ENCODE results near the gene KIAA1614.

KIAA1614 gene

DNA sequence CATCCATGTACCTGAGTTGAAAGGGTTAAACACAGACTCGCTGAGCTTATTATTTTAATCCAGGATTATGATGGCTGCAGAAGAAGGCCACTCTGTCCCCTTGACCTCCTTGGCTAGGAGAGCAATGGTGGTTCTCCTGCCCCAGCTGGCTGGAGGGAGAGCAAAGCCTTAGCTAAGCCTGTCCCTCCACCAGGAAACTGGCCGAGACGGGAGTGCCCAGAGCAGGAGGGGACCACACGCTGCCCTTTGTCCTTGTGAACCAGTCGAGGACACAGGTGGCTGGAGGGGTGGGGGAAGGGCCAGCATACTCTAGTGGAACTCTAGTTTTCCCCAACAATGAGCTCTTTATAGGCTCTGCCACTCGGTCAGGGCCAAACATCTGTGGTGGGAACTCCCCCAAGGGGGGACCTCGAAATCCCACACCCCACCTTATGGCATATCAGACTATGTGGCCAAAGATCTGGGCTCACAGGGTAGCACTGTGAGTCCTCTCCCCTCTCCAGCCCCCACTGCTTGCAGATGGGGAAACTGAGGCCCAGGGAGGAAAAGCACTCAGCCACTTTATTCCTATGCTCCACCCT is 12.9 kb downstream of the KIAA1614 start:
- DNase-seq, result no peak

DNA sequence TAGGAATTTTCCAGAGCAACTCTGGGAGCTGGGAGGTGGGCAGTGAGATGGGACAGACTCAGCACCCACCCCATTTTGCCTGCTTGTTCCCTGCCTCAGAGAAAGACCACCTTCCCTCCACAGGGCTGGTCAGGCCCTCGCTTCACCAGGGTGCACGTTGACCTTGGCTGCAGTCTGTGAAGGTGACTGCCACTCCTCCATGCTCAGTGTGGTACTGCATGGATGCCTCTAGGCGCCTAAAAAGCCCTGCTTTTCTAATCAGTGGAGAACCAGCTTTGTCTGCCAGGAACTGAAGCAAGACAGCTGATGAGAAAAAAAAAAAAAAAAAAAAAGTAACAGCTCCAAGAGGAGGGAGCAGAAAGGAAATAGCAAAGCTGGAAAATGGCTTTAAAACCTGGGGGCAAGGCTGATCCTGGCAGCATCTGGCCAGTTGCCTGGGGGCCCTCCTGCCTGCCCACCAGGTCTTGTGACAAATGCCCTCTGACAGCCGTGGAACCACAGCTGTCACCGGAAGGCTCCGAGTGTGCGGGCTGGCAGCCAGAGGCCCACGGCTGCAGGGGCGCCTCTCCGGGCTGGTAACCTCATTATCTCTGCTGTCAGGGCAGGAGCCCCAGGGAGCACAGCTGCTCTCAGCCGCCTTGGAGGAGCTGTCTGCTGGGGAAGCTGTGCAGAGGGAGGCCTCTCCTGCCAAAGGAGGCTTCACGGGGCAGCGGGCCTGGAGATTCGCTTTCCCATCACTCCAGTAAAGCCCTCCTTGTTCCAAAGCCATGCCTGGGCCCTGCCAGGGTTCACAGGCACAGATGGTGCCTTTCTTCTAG is 13.7 kb downstream of the KIAA1614 start:
- DNase-seq, result peak; percentile 71

DNA sequence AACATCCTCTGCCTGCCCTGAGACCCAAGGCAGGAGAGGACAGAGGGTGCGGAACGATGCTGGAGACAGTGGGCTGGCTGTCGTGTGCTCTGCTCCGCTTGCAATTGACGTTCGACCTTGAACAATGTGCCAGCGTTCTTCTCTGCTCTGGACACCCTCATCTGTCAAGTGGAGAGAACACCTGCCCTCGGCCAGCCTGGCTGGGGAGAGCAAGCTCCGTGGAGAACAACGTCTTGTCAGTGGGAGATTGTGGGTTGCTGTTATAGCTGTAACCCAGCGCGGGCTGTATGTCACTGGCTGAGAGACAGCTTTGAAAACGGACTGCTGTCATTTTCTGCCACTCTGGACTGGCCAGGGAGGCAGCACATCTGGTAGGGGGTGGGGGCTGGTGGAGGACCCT is 14.7 kb downstream of the KIAA1614 start:
- DNase-seq, result no peak

DNA sequence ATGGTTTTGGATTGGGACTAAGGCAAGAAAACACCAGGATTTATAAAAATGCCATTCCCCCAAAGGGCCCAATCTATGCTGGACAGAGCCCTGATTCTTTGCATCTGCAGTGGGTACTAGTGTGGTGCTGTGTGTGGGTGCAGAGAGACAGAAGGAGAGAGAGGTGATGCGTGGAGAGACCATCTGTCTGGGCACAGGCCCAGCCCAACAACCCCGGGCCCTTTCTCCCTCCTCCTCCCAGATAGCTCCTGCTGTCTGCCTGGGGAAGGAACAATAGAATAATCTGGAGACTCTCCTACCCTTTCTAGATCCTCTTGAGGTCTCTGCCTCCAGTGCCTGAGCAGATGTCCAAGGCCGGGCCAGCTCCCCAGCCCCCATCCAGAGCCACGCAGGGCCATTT is 15.1 kb downstream of the KIAA1614 start:
- DNase-seq, result no peak

DNA sequence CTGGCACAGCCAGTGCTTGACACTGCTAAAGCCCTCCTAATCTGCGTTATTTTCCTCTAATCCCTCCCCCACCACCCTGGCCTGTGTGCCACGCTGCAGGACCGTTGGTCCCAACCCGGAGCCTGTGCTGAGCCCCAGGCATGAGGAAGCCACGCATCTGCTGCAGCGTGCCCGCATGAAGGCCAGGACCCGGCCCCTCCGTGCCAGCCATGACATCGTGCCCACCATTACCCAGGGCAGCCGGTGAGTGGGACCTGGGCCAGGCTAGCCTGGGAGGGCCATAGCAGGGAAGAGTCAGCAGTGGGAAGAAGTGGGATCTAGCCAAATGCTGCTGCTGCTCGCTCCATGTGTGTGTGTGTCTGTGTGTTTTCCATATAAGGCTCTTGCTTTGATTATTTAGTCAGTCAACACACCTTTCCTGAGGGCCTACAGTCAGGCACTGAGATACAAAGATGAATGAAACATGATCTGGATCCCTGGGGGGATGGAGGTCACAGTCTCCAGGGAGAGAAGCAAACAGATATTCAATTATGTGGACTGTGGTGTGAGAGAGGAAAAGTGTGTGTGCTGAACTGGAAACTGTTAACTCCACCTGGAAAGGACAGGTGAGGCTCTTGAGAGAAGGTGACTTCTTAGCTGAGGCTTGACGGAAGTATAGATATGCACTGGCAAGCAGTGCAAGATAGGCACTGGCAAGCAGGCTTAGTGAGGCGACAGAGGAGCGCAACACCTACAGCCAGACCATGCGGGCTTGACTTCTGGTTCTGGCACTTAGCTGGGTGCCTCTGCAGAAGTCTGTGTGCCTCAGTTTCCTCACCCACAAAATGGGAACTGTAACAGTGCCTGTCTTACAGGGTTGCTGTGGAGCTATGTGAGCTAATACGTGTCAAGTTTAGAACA is 15.9 kb downstream of the KIAA1614 start:
- DNase-seq, result no peak

DNA sequence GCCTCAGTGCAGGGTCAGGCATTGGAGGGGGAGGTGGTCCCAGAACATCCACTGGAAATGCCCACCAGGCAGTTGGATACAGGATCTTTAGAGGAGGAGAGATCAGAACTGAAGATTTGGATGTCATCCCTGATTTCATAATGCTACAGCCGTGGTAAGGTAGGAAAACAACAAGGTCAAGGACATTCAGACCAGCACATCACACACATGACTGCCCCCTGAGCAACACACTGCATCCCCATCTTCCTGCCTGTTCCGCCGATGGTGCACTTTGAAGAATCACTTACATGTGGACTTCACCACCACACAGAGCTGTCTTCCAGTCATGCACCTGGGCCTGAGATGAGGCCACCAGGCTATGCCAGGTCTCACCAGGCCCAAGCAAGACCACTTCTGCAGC is 16.7 kb downstream of the KIAA1614 start:
- DNase-seq, result no peak

DNA sequence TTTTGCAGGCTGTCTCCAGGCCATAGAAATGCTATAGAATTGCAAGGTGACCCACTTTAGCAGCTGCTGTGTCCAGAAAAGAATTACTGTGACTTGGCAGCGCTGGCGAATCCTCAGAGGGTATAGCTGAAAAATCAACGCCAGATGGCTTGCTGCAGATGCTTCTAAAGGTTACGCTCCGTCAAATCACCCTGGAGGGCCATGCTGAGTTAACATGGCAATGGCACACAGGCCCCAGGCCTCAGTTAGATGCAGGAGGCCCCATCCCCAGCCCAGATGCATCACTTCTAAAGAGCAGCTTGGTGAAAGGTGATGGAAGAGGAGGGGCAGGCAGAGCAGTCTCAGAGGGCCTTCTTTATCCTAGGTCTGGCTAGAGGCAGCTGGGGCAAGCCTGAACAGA is 18.0 kb downstream of the KIAA1614 start:
- DNase-seq, result no peak

DNA sequence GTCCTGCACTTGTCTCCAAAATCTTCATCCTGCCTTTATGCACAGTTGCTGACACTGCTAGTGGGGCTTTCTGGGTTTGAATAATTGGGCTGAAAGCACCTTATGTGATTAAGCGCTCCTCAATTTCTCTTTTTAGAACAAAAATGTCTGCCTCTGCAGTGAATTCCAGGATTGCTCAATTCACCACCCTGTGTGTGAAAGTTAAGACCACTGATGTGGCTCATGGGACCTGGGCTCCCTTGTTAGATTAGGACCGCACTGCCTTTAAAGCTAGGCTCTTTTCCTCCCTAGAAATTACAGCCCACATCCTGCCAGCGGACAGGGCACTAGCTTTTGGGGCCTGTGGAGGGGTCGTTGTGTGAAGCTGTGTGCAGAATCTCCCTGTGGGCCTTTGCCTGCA is 18.8 kb downstream of the KIAA1614 start:
- DNase-seq, result no peak

DNA sequence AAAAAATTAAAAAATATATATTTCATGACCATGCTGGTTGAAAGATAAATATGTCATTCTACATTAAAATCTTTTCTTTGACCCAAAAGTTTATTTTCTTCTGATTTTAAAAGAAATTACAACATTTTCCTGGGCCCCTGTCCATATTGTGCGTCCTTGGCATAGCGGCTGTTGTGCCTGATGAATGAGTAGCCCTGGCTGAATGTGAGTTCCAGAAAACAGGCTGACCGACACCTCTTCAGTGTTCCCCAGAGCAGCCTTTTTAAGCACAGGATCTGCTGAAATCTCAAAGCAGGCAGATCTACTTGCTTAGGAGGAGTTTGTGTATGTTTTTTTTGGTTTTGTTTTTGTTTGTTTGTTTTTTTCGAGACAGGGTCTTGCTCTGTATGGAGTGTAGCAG is 19.7 kb downstream of the KIAA1614 start:
- no peak for DNase-seq

DNA sequence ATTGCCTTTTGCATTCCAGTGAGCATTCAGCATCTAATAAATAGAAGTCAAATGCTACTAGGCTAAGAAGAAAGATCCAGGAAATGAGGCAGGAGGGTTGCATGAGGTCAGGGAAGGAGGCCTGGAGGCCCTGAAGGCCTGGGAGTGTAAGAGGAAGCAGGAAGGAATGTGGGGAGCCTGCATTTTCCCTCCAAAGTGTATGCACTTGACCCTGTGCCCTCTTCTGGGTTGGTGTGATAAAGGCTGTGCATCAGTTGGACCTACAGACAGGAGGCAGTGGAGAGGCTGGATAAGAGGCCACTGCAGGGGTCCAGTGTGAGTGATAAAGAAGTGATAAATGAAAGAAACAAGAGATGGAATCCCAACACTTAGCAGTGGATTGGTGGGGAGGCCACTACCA is 20.4 kb downstream of the KIAA1614 start:
- peak; percentile 19 for DNase-seq

DNA sequence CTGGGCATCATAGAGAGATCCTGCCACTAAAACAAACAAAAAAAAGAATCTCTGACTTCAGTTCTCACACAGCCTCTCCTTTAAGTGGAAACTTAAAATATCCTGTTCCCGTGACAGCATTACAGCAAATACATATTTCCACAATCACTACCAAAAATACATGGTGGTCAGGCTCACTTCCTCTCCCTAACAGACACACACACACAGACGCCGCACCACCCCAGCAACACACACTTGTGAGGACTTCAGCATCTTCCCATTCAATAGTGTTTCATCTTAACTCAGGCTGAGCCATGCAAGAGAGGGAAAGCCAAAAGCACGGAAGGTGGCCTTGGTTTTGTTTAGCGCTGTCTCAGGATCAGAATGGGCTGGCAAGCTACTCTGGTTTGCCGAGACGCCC is 21.9 kb downstream of the KIAA1614 start:
- no peak for DNase-seq

DNA sequence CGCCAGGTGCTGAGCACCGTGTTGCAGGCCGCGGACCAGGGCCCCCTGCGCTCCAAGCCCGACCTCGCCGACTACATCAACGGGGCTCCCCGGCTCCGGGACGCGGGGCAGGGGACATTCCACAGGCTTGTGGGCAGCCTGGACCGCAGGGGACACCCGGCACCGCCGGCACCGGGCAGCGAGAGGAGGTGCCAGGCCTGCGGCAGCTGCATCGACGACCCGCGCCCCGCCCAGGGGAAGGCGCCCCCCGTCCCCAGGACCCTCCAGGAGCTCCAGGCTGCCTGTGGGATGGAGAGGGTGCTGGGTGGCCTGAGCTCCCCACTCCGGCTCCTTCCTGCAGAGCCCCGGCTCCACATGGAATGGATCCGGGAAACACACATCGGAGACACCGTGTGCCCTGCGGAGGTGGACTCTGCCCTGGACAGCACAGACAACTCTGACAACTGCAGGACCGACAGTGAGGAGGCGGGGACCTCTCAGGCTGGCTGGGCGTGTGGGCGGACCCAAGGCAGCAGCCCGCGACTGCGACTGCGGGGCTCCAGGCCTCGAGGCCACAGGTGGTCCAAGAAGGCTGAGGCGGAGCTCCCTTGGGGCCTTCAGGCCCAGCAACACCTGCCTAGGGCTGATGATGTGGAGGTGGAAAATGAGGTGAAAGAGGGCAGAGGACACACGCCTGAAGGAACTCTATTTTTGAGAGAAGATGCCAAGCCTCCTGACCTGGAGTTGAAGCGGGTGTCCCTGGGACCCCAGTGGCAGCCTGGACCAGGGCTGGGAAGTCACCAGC is 22.8 kb downstream of the KIAA1614 start:
- DNase-seq, result no peak

DNA sequence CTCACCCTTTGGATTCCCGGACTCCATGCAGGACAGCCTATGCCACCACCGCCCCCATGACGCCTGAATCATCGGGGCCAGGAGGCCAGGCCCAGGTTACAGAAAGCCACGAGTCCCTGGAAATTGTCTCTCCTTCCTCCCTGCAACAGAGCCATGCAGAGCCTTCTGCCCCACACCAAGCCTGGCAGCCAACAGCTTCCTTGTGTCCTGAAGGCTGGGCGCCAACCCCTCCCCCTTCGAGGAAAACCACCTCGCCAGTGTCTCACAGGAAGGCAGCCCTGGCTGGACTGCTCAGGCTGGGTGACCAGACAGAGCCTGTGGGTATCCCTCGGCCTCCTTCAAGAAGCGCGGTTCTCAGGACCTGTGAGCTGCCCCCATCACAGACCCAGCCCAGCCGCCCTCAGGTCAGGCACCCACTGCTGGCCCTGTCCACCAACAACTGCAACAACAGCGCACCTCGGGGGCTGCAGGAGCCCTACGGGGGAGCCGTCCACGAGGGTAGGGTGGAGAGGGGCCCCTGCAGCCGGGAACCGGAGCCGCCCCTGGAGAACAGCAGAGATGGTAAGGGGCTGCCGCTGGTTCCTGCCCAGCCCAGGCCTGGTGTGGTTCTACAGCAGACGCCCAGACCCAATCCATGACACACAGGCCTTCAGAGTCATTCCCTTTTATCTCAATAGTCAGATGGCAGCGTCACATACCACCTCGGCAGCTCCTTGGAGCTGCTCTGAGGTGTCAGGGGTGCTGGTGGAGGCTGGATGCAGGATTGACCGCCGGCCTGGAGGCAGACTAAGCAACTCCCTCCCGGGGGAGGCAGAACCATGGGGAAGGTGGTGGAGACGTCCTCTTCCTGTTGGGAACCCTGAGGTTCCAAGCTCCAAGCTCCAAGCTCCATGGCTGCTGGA is 23.7 kb downstream of the KIAA1614 start:
- no peak for DNase-seq

DNA sequence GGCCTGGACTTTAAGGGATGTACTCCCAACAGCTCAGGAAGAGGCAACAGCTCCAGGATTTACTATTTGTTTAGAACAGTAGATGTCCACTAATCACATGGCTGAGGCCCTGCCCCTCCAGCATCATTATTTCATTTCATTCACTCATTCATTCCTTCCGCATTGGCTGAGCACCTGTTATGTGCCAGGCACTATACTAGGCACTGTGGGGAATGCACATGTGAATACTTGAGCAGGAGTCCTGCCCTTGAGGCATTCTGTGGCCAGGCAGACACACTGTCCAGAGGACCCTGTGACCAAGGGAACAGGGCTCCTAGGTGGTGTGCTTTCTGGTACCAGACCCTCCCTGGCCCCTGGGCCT is 24.3 kb downstream of the KIAA1614 start:
- DNase-seq, result no peak

DNA sequence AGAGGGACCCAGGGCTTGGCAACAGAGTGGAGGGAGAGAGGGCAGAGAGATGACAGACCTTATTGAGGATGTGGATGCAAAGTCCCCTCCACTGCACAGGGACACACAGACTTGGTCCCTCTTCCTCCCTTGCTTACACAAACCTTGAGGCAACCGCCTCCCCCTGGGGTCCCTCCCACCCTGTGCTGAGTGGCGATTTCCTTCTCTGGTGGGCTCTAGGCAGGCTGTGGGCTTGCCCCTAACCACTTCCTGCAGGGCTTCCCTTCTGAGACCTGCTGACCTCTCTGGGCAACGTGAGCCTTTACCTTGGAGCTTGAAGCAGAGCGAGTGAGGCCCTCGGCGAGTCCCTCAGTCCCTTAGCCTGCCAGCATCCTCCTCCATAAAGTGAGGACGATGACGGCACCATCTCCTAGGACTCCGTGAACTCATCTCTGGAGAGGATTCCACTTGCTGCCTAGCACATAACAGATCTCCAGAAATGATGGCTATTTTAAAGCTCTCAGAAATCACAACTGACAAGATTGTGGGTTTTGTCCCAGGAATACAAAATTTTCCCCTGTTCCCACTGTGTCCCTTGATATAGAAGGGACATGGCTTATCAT is 25.0 kb downstream of the KIAA1614 start:
- DNase-seq, result no peak

DNA sequence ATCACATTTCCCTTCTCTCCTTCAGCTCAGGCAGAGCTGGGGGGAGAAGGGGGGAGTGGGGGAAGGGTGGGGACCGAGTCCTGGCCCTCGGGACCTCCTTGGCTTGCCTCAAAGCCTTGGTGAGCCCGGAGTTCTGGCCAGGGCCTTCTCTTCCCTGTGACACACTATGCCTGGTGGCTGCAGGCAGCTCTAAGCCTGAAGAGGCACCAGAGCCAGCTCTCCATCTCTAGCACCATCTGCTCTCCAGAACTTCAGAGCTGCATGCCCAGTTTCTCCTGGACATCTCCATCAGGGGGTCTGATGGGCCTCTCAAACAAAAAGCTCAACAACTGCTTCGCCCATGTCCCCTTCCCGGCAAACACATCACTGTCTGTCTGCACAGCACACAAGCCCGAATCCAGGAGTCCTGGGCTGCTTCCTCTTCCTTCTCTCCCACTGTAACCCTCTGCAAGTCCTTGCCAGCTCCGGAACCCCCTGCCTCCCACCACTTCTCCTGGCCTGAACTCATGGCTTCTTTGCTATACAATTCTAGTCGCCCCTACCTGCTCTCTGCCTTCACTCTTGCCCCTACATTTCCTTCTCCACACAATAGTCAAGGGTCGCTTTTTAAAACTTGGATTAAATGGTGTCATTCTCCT is 26.5 kb downstream of the KIAA1614 start:
- no peak for DNase-seq

DNA sequence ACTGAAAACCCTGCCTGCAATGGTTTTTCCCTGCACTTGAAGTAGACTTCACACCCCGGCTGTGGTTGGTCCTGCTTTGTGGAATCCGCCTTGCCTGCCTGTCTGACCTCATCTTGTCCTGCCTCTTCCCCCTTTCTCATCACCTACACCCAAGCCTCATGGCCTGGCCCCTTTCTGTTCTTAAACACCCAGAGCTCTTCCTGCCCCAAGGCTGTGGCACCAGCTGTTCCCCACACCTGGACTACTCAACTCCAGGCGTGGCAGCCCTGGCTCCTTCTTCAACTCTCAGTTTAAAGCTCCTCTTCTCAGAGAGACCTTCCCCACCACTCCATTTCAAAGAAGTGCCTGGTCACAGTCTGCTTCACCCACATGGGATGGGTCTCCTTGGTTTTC is 27.0 kb downstream of the KIAA1614 start:
- no peak for DNase-seq

DNA sequence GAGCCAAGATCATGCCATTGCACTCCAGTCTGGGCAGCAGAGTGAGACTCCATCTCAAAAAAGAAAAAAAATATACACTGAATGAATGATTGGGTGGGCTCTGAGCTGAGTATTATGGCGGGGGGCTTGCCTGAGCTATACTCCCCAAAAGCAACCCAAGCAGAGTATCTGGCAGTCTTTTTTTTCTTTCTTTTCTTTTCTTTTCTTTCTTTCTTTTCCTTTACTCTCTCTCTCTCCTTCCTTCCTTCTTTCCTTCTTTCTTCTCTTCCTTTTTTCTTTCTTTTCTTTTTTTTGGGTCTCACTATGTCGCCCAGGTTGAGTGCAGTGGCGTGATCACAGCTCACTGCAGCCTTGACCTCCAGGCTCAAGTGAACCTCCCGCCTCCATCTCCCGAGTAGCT is 27.7 kb downstream of the KIAA1614 start:
- DNase-seq, result no peak

DNA sequence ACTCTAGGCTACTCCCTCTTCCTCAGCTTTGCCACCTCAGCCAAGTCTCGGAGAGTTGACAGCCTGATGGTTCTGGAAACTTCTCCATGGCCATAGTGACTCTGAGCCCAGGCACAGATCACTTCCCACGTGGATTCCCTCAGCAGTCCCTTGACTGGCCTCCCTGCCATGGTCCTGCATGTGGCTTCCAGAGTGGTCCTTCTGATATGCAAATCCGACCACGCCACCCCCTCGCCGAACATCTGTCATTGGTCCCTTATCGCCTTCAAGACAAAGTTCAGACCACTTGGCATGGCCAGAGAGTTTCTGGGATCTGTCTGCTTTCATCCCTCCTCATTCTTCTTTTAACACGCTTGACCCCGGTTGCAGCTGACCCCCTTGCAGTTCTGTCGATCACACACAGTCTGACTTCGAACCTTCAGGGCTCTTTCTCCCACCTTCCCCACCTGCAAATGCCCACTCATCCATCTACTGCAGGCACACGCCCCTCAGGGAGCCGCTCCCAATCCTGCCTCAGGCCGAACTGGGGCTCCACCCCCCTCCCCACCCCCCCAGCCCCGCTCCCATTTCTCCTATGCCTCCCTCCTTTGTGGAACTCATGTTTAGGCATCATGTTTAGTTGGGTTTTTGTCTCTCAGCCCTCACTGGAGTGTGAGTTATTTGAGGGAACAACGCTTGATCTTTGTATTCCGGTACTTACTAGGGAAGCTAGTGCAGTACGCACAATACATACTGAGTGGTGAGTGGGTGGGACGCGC is 29.0 kb downstream of the KIAA1614 start:
- DNase-seq, result no peak

DNA sequence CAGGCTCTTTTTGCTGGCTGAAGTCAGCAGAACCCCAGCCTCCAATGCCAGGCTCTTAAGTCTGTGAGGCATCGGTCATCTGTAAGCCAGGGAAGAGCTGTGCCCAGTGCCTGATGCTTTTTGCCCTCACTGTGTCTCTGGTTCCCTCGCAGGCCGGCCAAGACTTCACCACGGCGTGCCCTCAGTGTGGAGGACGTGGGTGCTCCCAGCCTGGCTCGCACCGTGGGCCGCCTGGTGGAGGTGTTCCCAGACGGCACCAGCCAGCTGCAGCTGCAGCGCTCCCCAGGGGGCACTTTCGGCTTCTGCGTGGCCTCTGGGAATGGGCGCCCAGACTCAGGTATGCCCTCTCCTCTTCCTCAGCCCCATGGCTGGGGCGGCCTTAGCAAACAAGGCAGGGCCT is 32.5 kb downstream of the KIAA1614 start:
- DNase-seq, result no peak
